Breast epithelium (tissue), 3 donors: Measurements from ENCODE around the gene AP2S1.

Experiments used
- POLR2A ChIP-seq: fragments of 450-650 bp; IDR thresholded peaks from one replicate; pipeline ENCODE4 v1.6.1; 2016; ENCODE audit warnings: antibody characterized with exemption, mild to moderate bottlenecking, moderate library complexity
- POLR2AphosphoS5 ChIP-seq, 3 donors: sonication (generic); formaldehyde crosslinking; IDR thresholded peaks; one replicate each; pipeline ENCODE4 v1.6.1; 2017; ENCODE audit warnings: antibody characterized with exemption in 3 of 3
- TF ChIP-seq, protein P1 (sequence below), 3 donors: fragments of 450-650 bp; IDR thresholded peaks; one replicate each; pipeline ENCODE4 v1.5.1; 2016 to 2017; ENCODE audit warnings: antibody characterized with exemption in 3 of 3, mild to moderate bottlenecking in 3 of 3, moderate library complexity in 3 of 3

GRCh38 chr19:46789371-46789770 is 61.3 kb downstream of the AP2S1 start:
- TF ChIP-seq, protein P1, sequence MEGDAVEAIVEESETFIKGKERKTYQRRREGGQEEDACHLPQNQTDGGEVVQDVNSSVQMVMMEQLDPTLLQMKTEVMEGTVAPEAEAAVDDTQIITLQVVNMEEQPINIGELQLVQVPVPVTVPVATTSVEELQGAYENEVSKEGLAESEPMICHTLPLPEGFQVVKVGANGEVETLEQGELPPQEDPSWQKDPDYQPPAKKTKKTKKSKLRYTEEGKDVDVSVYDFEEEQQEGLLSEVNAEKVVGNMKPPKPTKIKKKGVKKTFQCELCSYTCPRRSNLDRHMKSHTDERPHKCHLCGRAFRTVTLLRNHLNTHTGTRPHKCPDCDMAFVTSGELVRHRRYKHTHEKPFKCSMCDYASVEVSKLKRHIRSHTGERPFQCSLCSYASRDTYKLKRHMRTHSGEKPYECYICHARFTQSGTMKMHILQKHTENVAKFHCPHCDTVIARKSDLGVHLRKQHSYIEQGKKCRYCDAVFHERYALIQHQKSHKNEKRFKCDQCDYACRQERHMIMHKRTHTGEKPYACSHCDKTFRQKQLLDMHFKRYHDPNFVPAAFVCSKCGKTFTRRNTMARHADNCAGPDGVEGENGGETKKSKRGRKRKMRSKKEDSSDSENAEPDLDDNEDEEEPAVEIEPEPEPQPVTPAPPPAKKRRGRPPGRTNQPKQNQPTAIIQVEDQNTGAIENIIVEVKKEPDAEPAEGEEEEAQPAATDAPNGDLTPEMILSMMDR (IDR thresholded peaks at IDR 0.05), result no peak
- no peak for TF ChIP-seq POLR2AphosphoS5 (IDR thresholded peaks at IDR 0.05)
- no peak for TF ChIP-seq POLR2A
